PC-9 (cell line): ENCODE measurements around the gene ODC1. TPM values are rescaled to one million over a fixed set of nuclear protein-coding genes. Genes with fewer than 3 reads are reported as not detected.

Source experiments
- BruUV-seq: library from RNA; stranded (reverse); fragments of 400-500 nt; replicated peaks from 2 replicates; lab custom pipeline; 2021; lab: Mats Ljungman, UMichigan
- CTCF ChIA-PET: fragments of 300-600 bp; sonication (Branson Sonifier 250); formaldehyde crosslinking; loops from one replicate; lab custom pipeline; 2022; ENCODE audit warnings: antibody characterized with exemption; lab: Charles Lee
- POLR2A ChIA-PET: fragments of 300-600 bp; sonication (Branson Sonifier 250); formaldehyde crosslinking; loops from one replicate; lab custom pipeline; 2022; ENCODE audit warnings: antibody characterized with exemption; ENCODE audit not compliant: unreplicated experiment; lab: Charles Lee
- DNase-seq, 2 experiments: peaks; one replicate each; pipeline versions ENCODE4 v3.0.0 to v3.0.0-alpha.2; 2015 to 2022; ENCODE audit warnings: mixed read lengths in 1 of 2
- H2AFZ ChIP-seq: fragments of 200-600 bp; sonication (generic); 2 replicates; pipeline ENCODE4 v1.8.1; 2017; ENCODE audit warnings: antibody characterized with exemption
- H3F3A ChIP-seq: fragments of 200-600 bp; sonication (generic); 2 replicates; pipeline ENCODE4 v1.8.1; 2017; ENCODE audit warnings: antibody characterized with exemption, mild to moderate bottlenecking, low read depth; ENCODE audit not compliant: insufficient read depth
- H3K27ac ChIP-seq: fragments of 200-600 bp; sonication (generic); 2 replicates; pipeline ENCODE4 v1.6.1; 2016; ENCODE audit warnings: mixed run types
- H3K27me3 ChIP-seq: fragments of 200-600 bp; sonication (generic); 2 replicates; pipeline ENCODE4 v1.6.1; 2016; ENCODE audit warnings: low read depth, mixed run types; ENCODE audit not compliant: insufficient read depth
- H3K36me3 ChIP-seq: fragments of 200-600 bp; sonication (generic); 2 replicates; pipeline ENCODE4 v1.6.1; 2016; ENCODE audit warnings: low read depth, mixed run types
- H3K4me1 ChIP-seq: fragments of 200-600 bp; sonication (generic); replicated peaks from 2 replicates; pipeline ENCODE4 v1.6.1; 2016; ENCODE audit warnings: mixed run types; ENCODE audit not compliant: insufficient read depth
- H3K4me2 ChIP-seq: fragments of 200-600 bp; sonication (generic); 2 replicates; pipeline ENCODE4 v1.6.1; 2017; ENCODE audit warnings: mixed run types
- H3K4me3 ChIP-seq: fragments of 200-600 bp; sonication (generic); 2 replicates; pipeline ENCODE4 v1.6.1; 2016; ENCODE audit warnings: mixed run types
- H3K79me2 ChIP-seq: fragments of 200-600 bp; sonication (generic); 2 replicates; pipeline ENCODE4 v1.6.1; 2017; ENCODE audit warnings: low read depth, mixed run types
- H3K9me2 ChIP-seq: fragments of 200-600 bp; sonication (generic); 2 replicates; pipeline ENCODE4 v1.8.1; 2017; ENCODE audit warnings: mild to moderate bottlenecking; ENCODE audit not compliant: insufficient read depth
- H3K9me3 ChIP-seq: fragments of 200-600 bp; sonication (generic); 2 replicates; pipeline ENCODE4 v1.8.1; 2016; ENCODE audit warnings: low read depth; ENCODE audit not compliant: insufficient read depth
- H4K20me1 ChIP-seq: fragments of 200-600 bp; sonication (generic); 2 replicates; pipeline ENCODE4 v1.8.1; 2017; ENCODE audit not compliant: insufficient read depth
- EZH2 ChIP-seq: fragments of 200-600 bp; sonication (generic); IDR thresholded peaks from 2 replicates; pipeline ENCODE4 v1.8.0; 2017; ENCODE audit warnings: antibody characterized with exemption, low read depth
- intact Hi-C: fragments of 100-400 bp; cut with micrococcal nuclease; formaldehyde crosslinking; loops from one replicate; pipeline ENCODE4 v1.10.0; 2022; ENCODE audit not compliant: unreplicated experiment
- total RNA-seq: library from RNA; stranded (reverse); gene quantifications from 2 replicates; pipeline ENCODE4 v1.2.3, GENCODE V29; 2021
- TF ChIP-seq, protein P1 (sequence below): fragments of 200-600 bp; sonication (generic); conservative IDR thresholded peaks from 2 replicates; pipeline ENCODE4 v1.6.1; 2017; ENCODE audit warnings: mixed run types, antibody characterized with exemption, mild to moderate bottlenecking, moderate library complexity

ODC1 gene
- total RNA-seq, 1 experiment from 2014 or later = 40.5 TPM

DNA sequence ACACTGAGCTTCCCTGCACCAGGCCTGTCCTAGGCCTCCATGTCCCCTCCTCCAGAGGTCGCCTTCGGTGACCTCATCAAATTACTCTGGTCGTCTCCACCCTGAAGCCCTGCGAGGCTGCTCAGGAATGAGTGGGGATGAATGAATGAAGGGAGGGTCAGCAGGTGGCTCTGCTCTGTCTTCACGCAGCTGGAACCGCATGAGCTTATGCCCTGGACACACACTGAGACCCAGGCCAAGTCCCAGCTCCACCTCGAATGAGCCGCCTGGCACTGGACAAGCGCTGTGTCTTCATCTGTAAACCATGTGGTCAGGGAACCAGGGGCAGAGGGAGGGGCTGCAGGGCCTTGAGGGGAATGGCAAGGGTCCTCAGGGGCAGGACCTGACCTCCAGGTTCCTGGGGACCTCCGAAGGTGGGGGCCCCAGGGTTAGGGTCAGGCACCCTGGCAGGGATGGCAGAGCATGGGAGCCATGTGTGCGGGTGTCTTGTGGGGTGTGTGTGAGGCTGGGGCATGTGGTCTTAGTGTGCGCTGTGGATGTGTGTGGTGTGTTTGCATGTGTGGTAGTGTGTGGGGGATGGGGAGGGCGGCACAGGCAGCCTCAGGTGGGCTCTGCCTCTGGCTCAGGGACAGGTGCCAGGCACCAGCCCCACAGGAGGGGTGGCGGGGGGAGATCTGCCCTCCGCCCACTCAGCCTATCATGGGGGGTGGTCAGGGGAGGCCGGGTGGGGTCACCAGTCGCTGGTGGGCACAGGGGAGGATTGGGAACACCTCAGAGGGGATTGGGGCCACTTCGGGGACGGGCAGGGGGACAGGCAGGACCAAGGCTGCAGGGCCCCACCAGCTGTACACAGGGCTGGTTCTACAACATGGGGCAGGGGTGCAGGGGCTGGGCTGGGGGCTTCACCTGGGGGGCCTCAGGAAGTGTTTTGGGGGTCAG, 13.9 kb downstream of the ODC1 start:
- no peaks in the 10 kb centered on the region for H4K20me1 ChIP-seq
- H3K9me2 ChIP-seq = no peaks in the 10 kb centered on the region
- H3F3A ChIP-seq = peaks cover 42% of the 10 kb centered on the region; the same call in 1 of the 2 replicates
- no TSS peak for BruUV-seq
- H3K27me3 ChIP-seq = no peaks in the 10 kb centered on the region
- intact Hi-C loops = loop anchor here (10.0 kb wide), 1 partner anchor 639 kb away; no protein-coding TSS in a partner anchor
- H3K4me2 ChIP-seq = no peak overlapping the region
- H3K79me2 ChIP-seq = no peaks in the 10 kb centered on the region
- H3K9me3 ChIP-seq = no peaks in the 10 kb centered on the region
- no peak overlapping the region for H2AFZ ChIP-seq
- ChIA-PET POLR2A (no interaction called here), CTCF (interaction anchor here (0.6 to 1.9 kb wide), 11 partner anchors 13 to 538 kb away, joined by 3 to 35 read pairs (median 4); partner anchors contain the start of gene ODC1)
- no peaks in the 10 kb centered on the region for H3K36me3 ChIP-seq
- TF ChIP-seq, protein P1, sequence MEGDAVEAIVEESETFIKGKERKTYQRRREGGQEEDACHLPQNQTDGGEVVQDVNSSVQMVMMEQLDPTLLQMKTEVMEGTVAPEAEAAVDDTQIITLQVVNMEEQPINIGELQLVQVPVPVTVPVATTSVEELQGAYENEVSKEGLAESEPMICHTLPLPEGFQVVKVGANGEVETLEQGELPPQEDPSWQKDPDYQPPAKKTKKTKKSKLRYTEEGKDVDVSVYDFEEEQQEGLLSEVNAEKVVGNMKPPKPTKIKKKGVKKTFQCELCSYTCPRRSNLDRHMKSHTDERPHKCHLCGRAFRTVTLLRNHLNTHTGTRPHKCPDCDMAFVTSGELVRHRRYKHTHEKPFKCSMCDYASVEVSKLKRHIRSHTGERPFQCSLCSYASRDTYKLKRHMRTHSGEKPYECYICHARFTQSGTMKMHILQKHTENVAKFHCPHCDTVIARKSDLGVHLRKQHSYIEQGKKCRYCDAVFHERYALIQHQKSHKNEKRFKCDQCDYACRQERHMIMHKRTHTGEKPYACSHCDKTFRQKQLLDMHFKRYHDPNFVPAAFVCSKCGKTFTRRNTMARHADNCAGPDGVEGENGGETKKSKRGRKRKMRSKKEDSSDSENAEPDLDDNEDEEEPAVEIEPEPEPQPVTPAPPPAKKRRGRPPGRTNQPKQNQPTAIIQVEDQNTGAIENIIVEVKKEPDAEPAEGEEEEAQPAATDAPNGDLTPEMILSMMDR = no peak
- no peak for TF ChIP-seq EZH2
- DNase-seq = no peak
- H3K4me1 ChIP-seq = no peaks in the 10 kb centered on the region; the same call in 1 of the 2 replicates
- no peak overlapping the region for H3K27ac ChIP-seq
- H3K4me3 ChIP-seq = no peak overlapping the region

DNA sequence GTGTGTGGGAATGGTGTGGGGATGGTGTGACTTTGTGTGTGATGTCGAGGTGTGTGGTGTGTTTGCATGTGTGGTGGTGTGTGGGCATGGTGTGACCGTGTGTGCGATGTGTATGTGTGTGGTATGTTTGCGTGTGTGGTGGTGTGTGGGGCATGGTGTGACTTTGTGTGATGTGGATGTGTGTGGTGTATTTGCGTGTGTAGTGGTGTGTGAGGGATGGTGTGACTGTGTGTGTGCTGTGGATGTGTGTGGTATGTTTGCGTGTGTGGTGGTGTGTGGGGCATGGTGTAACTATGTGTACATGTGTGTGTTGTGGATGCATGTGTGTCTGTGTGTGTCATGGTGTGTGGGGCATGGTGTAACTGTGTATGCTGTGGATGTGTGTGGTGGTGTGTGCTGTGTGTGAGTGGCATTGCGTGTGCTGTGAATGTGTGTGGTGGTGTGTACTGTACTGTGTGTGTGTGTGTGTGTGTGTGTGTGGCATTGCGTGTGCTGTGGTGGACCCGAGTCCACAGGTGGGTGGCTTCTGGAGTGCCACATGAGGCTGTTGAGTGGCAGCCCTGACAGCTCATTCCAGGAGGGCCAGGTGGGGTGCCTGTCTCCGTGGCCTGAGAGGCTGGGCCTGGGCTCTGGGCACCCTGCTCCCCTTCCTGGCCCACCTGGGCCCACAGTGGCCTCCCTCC, 14.7 kb downstream of the ODC1 start:
- no TSS peak for BruUV-seq
- TF ChIP-seq, protein P1 = no peak
- no peak for TF ChIP-seq EZH2
- CTCF ChIA-PET = interaction anchor here (0.7 kb wide), 1 partner anchor 309 kb away, joined by 3 read pairs; no protein-coding TSS in a partner anchor
- no peak for DNase-seq
- H3K27me3 ChIP-seq = no peaks in the 10 kb centered on the region
- no peaks in the 10 kb centered on the region for H4K20me1 ChIP-seq
- H3K36me3 ChIP-seq = no peaks in the 10 kb centered on the region
- intact Hi-C loops = loop anchor here (10.0 kb wide), 1 partner anchor 639 kb away; no protein-coding TSS in a partner anchor
- H3K4me3 ChIP-seq = no peak overlapping the region
- H3K4me1 ChIP-seq = no peaks in the 10 kb centered on the region; the same call in 1 of the 2 replicates
- H2AFZ ChIP-seq = no peak overlapping the region
- no peaks in the 10 kb centered on the region for H3K9me3 ChIP-seq
- H3K9me2 ChIP-seq = no peaks in the 10 kb centered on the region
- no peak overlapping the region for H3K4me2 ChIP-seq
- no peaks in the 10 kb centered on the region for H3K79me2 ChIP-seq
- H3K27ac ChIP-seq = no peak overlapping the region
- peaks cover 37% of the 10 kb centered on the region; the same call in 1 of the 2 replicates for H3F3A ChIP-seq
- POLR2A ChIA-PET = no interaction called here
